Jurkat, Clone E6-1 (cell line): ENCODE data around the gene COX10.

Source experiments
- DNase-seq: peaks from one replicate; pipeline ENCODE4 v3.0.0-alpha.2; 2011; ENCODE audit warnings: low read depth, low spot score
- H3K4me3 ChIP-seq: 2 replicates; pipeline ENCODE4 v1.5.1; 2011; ENCODE audit warnings: mild to moderate bottlenecking, low read length, control low read depth, moderate library complexity

COX10 gene

GRCh38 chr17:14113137-14113536 lies 43.8 kb downstream of the COX10 start:
- DNase-seq: no peak
- no peak overlapping the region for H3K4me3 ChIP-seq

- H3K4me3 ChIP-seq: no peak overlapping the region
- DNase-seq: no peak
Observed at GRCh38 chr17:14116263-14117024, 47.1 kb downstream of the COX10 start.

GRCh38 chr17:14118951-14119350 lies 49.6 kb downstream of the COX10 start:
- no peak overlapping the region for H3K4me3 ChIP-seq
- DNase-seq: no peak

- DNase-seq: no peak
- H3K4me3 ChIP-seq: no peak overlapping the region
Observed at GRCh38 chr17:14119546-14119945, 50.2 kb downstream of the COX10 start.

- DNase-seq: no peak
- no peak overlapping the region for H3K4me3 ChIP-seq
Observed at GRCh38 chr17:14121952-14122351, 52.6 kb downstream of the COX10 start.

- H3K4me3 ChIP-seq: no peak overlapping the region
- no peak for DNase-seq
Observed at GRCh38 chr17:14123619-14124278, 54.4 kb downstream of the COX10 start.

GRCh38 chr17:14124854-14125253 lies 55.5 kb downstream of the COX10 start:
- no peak for DNase-seq
- no peak overlapping the region for H3K4me3 ChIP-seq

GRCh38 chr17:14125518-14126137 lies 56.3 kb downstream of the COX10 start:
- DNase-seq: no peak
- no peak overlapping the region for H3K4me3 ChIP-seq

- H3K4me3 ChIP-seq: no peak overlapping the region
- no peak for DNase-seq
Observed at GRCh38 chr17:14133104-14133503, 63.8 kb downstream of the COX10 start.

- DNase-seq: no peak
Observed at GRCh38 chr17:14134456-14134855, 65.2 kb downstream of the COX10 start.

GRCh38 chr17:14135906-14136590 lies 66.7 kb downstream of the COX10 start:
- no peak for DNase-seq
- no peak overlapping the region for H3K4me3 ChIP-seq

More at GRCh38 chr17:14134456-14134855, 65.2 kb downstream of the COX10 start:
- no peak overlapping the region for H3K4me3 ChIP-seq

GRCh38 chr17:14138649-14139048 lies 69.3 kb downstream of the COX10 start:
- no peak overlapping the region for H3K4me3 ChIP-seq
- DNase-seq: no peak

- no peak for DNase-seq
- H3K4me3 ChIP-seq: no peak overlapping the region
Observed at GRCh38 chr17:14143688-14144087, 74.4 kb downstream of the COX10 start.

GRCh38 chr17:14144508-14144907 lies 75.2 kb downstream of the COX10 start:
- no peak overlapping the region for H3K4me3 ChIP-seq
- DNase-seq: no peak

- no peak overlapping the region for H3K4me3 ChIP-seq
- DNase-seq: no peak
Observed at GRCh38 chr17:14149751-14150150, 80.4 kb downstream of the COX10 start.

GRCh38 chr17:14150619-14151018 lies 81.3 kb downstream of the COX10 start:
- H3K4me3 ChIP-seq: no peak overlapping the region
- no peak for DNase-seq

- no peak overlapping the region for H3K4me3 ChIP-seq
- no peak for DNase-seq
Observed at GRCh38 chr17:14152721-14153120, 83.4 kb downstream of the COX10 start.

GRCh38 chr17:14153374-14153773 lies 84.1 kb downstream of the COX10 start:
- DNase-seq: no peak
- H3K4me3 ChIP-seq: no peak overlapping the region

- DNase-seq: no peak
- no peak overlapping the region for H3K4me3 ChIP-seq
Observed at GRCh38 chr17:14156689-14157088, 87.4 kb downstream of the COX10 start.

GRCh38 chr17:14157822-14158221 lies 88.5 kb downstream of the COX10 start:
- no peak for DNase-seq
- H3K4me3 ChIP-seq: no peak overlapping the region
